MM.1S (cell line): ENCODE results near the gene WNT5A.

Experiments used
- DNase-seq: peaks from one replicate; pipeline ENCODE4 v3.0.0-alpha.2; 2015
- H2AFZ ChIP-seq: fragments of 300-600 bp; sonication (generic); 2 replicates; pipeline ENCODE4 v1.6.0; 2016; ENCODE audit warnings: antibody characterized with exemption, low read length
- H3F3A ChIP-seq: fragments of 300-600 bp; sonication (generic); 2 replicates; pipeline ENCODE4 v1.6.1; 2016; ENCODE audit warnings: mild to moderate bottlenecking, antibody characterized with exemption, low read length, moderate library complexity, mixed read lengths; ENCODE audit not compliant: insufficient read depth
- H3K27ac ChIP-seq: fragments of 300-600 bp; sonication (generic); 2 replicates; pipeline ENCODE4 v1.5.1; 2016; ENCODE audit warnings: mild to moderate bottlenecking, low read length
- H3K27me3 ChIP-seq: fragments of 300-600 bp; sonication (generic); replicated peaks from 2 replicates; pipeline ENCODE4 v1.6.0; 2016; ENCODE audit warnings: low read length; ENCODE audit not compliant: insufficient read depth
- H3K36me3 ChIP-seq: fragments of 300-600 bp; sonication (generic); replicated peaks from 2 replicates; pipeline ENCODE4 v1.6.1; 2016; ENCODE audit warnings: mild to moderate bottlenecking, low read length, mixed read lengths; ENCODE audit not compliant: insufficient read depth
- H3K4me1 ChIP-seq: fragments of 300-600 bp; sonication (generic); 2 replicates; pipeline ENCODE4 v1.6.1; 2016; ENCODE audit warnings: low read length, mixed read lengths
- H3K4me2 ChIP-seq: fragments of 300-600 bp; sonication (generic); 2 replicates; pipeline ENCODE4 v1.6.0; 2016; ENCODE audit warnings: low read depth, low read length
- H3K4me3 ChIP-seq: fragments of 300-600 bp; sonication (generic); 2 replicates; pipeline ENCODE4 v1.5.1; 2016; ENCODE audit warnings: low read length, mixed read lengths
- H3K79me2 ChIP-seq: fragments of 300-600 bp; sonication (generic); 2 replicates; pipeline ENCODE4 v1.6.1; 2016; ENCODE audit warnings: mixed run types, low read length, mixed read lengths
- H3K9ac ChIP-seq: fragments of 300-600 bp; sonication (generic); 2 replicates; pipeline ENCODE4 v1.6.1; 2016; ENCODE audit warnings: low read length, mixed read lengths
- H3K9me2 ChIP-seq: fragments of 300-600 bp; sonication (generic); replicated peaks from 2 replicates; pipeline ENCODE4 v1.6.1; 2016; ENCODE audit warnings: mild to moderate bottlenecking, low read length, mixed read lengths; ENCODE audit not compliant: insufficient read depth
- H3K9me3 ChIP-seq: fragments of 300-600 bp; sonication (generic); replicated peaks from 2 replicates; pipeline ENCODE4 v1.6.1; 2016; ENCODE audit warnings: mild to moderate bottlenecking, low read length, mixed read lengths; ENCODE audit not compliant: insufficient read depth
- H4K20me1 ChIP-seq: fragments of 300-600 bp; sonication (generic); 2 replicates; pipeline ENCODE4 v1.6.1; 2016; ENCODE audit warnings: mild to moderate bottlenecking, low read length, moderate library complexity, mixed read lengths; ENCODE audit not compliant: insufficient read depth
- EZH2 ChIP-seq: fragments of 300-600 bp; sonication (generic); optimal IDR thresholded peaks from 2 replicates; pipeline ENCODE3; 2017; ENCODE audit warnings: low read depth, mild to moderate bottlenecking, antibody characterized with exemption, low read length, mixed read lengths
- EZH2phosphoT487 ChIP-seq: fragments of 300-600 bp; sonication (generic); IDR thresholded peaks from 2 replicates; pipeline ENCODE4 v1.6.1; 2018; ENCODE audit warnings: antibody characterized with exemption, low read length
- TF ChIP-seq, protein P1 (sequence below): fragments of 300-600 bp; sonication (generic); IDR thresholded peaks from 2 replicates; pipeline ENCODE4 v1.5.1; 2016; ENCODE audit warnings: antibody characterized with exemption, low read length, mixed read lengths

Gene WNT5A

DNA sequence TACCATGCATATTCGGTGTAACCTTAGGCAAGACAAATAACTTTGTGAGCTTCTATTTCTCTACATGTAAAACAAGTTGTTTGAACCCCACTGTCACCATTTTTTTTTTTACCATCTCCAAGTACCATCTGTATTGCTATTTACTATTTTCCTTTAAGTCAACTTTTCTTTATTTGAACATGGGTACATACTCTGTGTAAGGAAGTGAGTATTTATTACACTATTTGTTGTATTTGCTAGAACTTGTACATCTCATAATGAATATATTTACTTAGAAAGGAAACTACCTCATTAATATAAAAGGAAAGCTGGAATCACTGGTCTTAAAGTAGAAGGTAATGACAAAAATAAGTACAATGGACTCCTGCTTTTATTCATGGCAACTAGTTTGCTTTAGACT lies 69.9 kb downstream of the WNT5A start:
- H3F3A ChIP-seq = no peaks in the 10 kb centered on the region
- H3K9ac ChIP-seq = no peak overlapping the region
- H3K79me2 ChIP-seq = no peaks in the 10 kb centered on the region
- no peak overlapping the region for H2AFZ ChIP-seq
- no peaks in the 10 kb centered on the region for H3K9me2 ChIP-seq
- DNase-seq = no peak
- no peaks in the 10 kb centered on the region for H3K36me3 ChIP-seq
- no peaks in the 10 kb centered on the region for H3K27me3 ChIP-seq
- H3K9me3 ChIP-seq = no peaks in the 10 kb centered on the region
- H3K27ac ChIP-seq = no peak overlapping the region
- H4K20me1 ChIP-seq = no peaks in the 10 kb centered on the region
- TF ChIP-seq, protein P1, sequence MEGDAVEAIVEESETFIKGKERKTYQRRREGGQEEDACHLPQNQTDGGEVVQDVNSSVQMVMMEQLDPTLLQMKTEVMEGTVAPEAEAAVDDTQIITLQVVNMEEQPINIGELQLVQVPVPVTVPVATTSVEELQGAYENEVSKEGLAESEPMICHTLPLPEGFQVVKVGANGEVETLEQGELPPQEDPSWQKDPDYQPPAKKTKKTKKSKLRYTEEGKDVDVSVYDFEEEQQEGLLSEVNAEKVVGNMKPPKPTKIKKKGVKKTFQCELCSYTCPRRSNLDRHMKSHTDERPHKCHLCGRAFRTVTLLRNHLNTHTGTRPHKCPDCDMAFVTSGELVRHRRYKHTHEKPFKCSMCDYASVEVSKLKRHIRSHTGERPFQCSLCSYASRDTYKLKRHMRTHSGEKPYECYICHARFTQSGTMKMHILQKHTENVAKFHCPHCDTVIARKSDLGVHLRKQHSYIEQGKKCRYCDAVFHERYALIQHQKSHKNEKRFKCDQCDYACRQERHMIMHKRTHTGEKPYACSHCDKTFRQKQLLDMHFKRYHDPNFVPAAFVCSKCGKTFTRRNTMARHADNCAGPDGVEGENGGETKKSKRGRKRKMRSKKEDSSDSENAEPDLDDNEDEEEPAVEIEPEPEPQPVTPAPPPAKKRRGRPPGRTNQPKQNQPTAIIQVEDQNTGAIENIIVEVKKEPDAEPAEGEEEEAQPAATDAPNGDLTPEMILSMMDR = no peak
- TF ChIP-seq EZH2 = no peak
- no peak for TF ChIP-seq EZH2phosphoT487
- H3K4me3 ChIP-seq = no peak overlapping the region
- no peaks in the 10 kb centered on the region for H3K4me1 ChIP-seq
- no peak overlapping the region for H3K4me2 ChIP-seq

DNA sequence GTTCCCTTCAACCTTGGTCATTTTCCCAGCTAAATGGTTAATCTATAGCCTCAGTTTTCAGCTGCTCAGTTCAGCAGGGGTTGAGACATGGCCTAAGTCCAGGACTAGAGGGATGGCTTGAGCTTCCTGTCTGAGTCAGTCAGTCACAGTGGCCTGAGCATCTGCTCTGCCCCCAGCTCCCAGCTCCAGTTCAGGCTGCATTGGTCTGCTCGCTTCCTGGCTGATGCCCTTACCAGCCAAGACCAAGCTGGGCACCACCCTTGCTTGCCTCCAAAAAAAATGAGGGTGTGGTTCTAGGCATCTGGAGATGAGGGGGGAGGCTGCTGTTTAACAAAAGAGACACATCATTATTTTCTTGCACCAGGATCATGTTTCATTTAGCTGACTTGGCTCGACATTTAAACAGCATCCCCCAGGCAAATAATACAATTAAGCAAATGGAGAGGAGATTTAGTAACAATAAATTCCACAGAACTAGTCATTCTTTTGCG lies 70.7 kb downstream of the WNT5A start:
- Histone ChIP-seq H3K4me2 (no peak overlapping the region), H2AFZ (no peak overlapping the region), H3F3A (no peaks in the 10 kb centered on the region), H3K9ac (no peak overlapping the region), H4K20me1 (no peaks in the 10 kb centered on the region), H3K79me2 (no peaks in the 10 kb centered on the region), H3K27ac (no peak overlapping the region), H3K9me3 (no peaks in the 10 kb centered on the region), H3K4me1 (no peaks in the 10 kb centered on the region), H3K27me3 (no peaks in the 10 kb centered on the region), H3K36me3 (no peaks in the 10 kb centered on the region), H3K9me2 (no peaks in the 10 kb centered on the region), H3K4me3 (no peak overlapping the region)
- TF ChIP-seq EZH2phosphoT487 (no peak), EZH2 (no peak)
- TF ChIP-seq, protein P1 = no peak
- no peak for DNase-seq
